ENCODE measurements around the gene F8.

The F8 gene

DNA sequence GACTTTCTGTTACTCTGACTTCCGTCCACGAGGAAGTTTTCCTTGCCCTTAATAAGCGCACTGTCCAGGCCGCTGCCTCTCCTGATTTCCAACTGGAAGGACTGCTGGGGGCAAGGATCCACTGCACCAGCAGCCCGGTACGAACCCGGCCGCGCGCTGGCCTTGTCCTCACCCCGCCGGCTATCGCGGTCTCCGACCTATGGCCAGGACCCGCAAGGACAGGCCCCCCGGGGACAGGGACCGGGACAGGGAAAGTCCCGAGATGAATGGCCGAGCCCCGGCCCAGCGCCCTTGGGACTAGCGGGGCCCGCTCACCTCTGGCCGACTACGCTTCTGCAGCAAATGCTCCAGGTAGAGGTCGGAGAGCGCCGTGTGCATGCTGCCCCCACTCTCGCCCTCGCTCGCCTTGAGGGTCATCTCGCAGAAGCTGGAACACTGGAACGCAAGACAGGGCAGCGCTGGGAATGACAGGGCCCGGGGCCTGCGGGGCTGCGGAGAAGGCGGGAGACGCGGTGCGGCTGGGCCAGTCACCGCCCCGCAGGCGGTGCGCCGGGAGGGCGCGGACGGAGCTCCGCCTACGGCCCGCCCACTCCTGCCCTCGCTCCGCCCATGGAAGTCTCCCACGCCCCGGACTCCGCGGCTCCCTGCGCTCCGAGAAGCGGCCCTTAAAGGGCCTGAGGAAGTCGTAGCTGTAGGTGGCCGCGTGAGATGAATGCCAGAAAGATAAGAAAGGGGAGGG is 217.4 kb downstream of the F8 start, which contains the start of gene MPP1 (continued):
- TF ChIP-seq, protein P1, sequence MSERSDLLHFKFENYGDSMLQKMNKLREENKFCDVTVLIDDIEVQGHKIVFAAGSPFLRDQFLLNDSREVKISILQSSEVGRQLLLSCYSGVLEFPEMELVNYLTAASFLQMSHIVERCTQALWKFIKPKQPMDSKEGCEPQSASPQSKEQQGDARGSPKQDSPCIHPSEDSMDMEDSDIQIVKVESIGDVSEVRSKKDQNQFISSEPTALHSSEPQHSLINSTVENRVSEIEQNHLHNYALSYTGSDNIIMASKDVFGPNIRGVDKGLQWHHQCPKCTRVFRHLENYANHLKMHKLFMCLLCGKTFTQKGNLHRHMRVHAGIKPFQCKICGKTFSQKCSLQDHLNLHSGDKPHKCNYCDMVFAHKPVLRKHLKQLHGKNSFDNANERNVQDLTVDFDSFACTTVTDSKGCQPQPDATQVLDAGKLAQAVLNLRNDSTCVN (tag by site-specific recombination; optimal IDR thresholded peaks at IDR 0.05) = peak; percentile 67
- peak; percentile 93 for TF ChIP-seq SP3 (tag by site-specific recombination; IDR thresholded peaks at IDR 0.05)
- peak; percentile 96 for TF ChIP-seq ZBTB20 (tag by site-specific recombination; IDR thresholded peaks at IDR 0.05)
- TF ChIP-seq ZNF335 (tag by site-specific recombination; conservative IDR thresholded peaks at IDR 0.05) = peak; percentile 58
- no peak for TF ChIP-seq ZFP69B (tag by site-specific recombination; IDR thresholded peaks at IDR 0.05)
- TF ChIP-seq, protein P2, sequence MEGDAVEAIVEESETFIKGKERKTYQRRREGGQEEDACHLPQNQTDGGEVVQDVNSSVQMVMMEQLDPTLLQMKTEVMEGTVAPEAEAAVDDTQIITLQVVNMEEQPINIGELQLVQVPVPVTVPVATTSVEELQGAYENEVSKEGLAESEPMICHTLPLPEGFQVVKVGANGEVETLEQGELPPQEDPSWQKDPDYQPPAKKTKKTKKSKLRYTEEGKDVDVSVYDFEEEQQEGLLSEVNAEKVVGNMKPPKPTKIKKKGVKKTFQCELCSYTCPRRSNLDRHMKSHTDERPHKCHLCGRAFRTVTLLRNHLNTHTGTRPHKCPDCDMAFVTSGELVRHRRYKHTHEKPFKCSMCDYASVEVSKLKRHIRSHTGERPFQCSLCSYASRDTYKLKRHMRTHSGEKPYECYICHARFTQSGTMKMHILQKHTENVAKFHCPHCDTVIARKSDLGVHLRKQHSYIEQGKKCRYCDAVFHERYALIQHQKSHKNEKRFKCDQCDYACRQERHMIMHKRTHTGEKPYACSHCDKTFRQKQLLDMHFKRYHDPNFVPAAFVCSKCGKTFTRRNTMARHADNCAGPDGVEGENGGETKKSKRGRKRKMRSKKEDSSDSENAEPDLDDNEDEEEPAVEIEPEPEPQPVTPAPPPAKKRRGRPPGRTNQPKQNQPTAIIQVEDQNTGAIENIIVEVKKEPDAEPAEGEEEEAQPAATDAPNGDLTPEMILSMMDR (tag by site-specific recombination; IDR thresholded peaks at IDR 0.05) = 0 out of 2 replicates have a peak, but pooled peaks have one; percentile 41

DNA sequence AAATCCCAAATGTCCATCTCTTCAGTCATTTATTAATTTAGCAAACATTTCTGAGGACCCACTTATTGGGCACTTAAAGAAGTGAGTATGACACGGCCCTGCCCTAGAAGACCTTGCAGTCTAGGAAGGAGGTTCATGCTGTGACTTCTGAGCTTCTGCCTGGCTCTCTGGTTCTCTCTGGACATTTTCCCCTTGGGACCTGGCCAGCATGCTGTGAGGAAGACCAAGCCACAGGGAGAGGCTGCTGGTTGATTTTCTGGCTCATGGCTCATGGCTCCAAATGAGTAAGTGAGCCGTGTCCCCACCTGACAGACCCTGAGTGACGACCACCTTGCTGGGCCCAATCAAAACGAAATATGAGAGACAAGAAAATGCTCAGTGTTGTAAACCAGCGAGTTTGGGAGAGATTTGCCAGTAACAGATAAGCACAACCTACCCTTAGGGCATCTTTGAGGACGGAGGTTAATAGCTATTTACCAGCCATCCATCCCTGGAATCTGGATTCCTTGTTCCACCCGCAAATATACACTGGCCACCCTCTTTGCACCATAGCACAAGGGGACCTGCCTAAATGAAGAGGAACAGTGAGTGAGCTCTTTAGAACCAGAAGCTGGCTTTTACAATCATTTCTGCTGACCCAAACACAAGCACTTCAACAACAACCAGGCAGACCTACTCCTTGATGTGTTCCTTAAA is 218.1 kb downstream of the F8 start:
- TF ChIP-seq ZNF843 (tag by site-specific recombination; IDR thresholded peaks at IDR 0.05) (no peak), ZBTB8A (tag by site-specific recombination; IDR thresholded peaks at IDR 0.05) (no peak), ZNF341 (tag by site-specific recombination; IDR thresholded peaks at IDR 0.05; ENCODE audit: low read depth) (no peak), ZNF394 (tag by site-specific recombination; IDR thresholded peaks at IDR 0.05; ENCODE audit: borderline replicate concordance) (no peak), ZNF426 (tag by site-specific recombination; IDR thresholded peaks at IDR 0.05) (no peak), ZBTB20 (tag by site-specific recombination; IDR thresholded peaks at IDR 0.05) (peak; percentile 84), ZNF335 (tag by site-specific recombination; conservative IDR thresholded peaks at IDR 0.05) (peak; percentile 72; the same call in 1 of the 2 replicates)
- TF ChIP-seq, protein P3, sequence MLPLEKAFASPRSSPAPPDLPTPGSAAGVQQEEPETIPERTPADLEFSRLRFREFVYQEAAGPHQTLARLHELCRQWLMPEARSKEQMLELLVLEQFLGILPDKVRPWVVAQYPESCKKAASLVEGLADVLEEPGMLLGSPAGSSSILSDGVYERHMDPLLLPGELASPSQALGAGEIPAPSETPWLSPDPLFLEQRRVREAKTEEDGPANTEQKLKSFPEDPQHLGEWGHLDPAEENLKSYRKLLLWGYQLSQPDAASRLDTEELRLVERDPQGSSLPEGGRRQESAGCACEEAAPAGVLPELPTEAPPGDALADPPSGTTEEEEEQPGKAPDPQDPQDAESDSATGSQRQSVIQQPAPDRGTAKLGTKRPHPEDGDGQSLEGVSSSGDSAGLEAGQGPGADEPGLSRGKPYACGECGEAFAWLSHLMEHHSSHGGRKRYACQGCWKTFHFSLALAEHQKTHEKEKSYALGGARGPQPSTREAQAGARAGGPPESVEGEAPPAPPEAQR (tag by site-specific recombination; IDR thresholded peaks at IDR 0.05) = no peak
- ChIA-PET POLR2A (interaction anchor here (1.3 kb wide), 1 partner anchor 41 kb away, joined by 14 read pairs; the partner anchor contains the start of gene DKC1), CTCF (interaction anchor here (0.7 to 1.0 kb wide), 2 partner anchors 19 to 56 kb away, joined by 3 read pairs; no protein-coding TSS in a partner anchor)
- H3K4me3 ChIP-seq (ENCODE audit: low read depth, low read length) = peak overlapping the region; percentile 71
- no peaks in the 10 kb centered on the region for H3K36me3 ChIP-seq (ENCODE audit: control insufficient read depth in 2 of 2, insufficient read depth in 1 of 2, low read length in 2 of 2)
- peak overlapping the region; percentile 63; the same call in 1 of the 2 replicates for H3K27ac ChIP-seq (ENCODE audit: extremely low read depth, low read depth, low read length)
- no peaks in the 10 kb centered on the region for H3K9me3 ChIP-seq (ENCODE audit: control insufficient read depth, insufficient read depth, low read depth, low read length)
- peaks cover 16% of the 10 kb centered on the region for H3K4me1 ChIP-seq (ENCODE audit: control insufficient read depth, insufficient read depth, low read length)

DNA sequence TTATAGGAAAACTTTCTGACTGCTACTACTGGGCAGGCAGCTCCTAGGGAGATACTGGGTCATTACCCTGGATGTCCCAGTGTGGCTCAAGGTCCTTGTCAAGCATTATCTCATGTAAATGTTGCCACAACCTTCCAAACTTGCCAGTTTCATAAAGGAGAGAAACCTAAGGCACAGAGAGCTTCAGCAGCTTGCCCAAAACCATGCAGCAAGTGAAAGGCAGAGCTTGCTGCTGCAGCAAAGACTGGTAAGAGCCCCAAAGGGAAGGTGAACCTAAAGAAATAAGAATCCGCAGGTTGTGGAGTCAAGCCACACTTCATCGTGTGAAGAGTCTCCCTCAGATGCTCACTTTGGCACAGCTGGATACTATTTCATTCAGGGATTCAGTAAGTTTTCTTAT is 219.6 kb downstream of the F8 start:
- CTCF ChIA-PET = interaction anchor here (0.7 kb wide), 1 partner anchor 10 kb away, joined by 3 read pairs; no protein-coding TSS in a partner anchor

More for the DNA sequence above, 219.6 kb downstream of the F8 start:
- TF ChIP-seq, protein P4, sequence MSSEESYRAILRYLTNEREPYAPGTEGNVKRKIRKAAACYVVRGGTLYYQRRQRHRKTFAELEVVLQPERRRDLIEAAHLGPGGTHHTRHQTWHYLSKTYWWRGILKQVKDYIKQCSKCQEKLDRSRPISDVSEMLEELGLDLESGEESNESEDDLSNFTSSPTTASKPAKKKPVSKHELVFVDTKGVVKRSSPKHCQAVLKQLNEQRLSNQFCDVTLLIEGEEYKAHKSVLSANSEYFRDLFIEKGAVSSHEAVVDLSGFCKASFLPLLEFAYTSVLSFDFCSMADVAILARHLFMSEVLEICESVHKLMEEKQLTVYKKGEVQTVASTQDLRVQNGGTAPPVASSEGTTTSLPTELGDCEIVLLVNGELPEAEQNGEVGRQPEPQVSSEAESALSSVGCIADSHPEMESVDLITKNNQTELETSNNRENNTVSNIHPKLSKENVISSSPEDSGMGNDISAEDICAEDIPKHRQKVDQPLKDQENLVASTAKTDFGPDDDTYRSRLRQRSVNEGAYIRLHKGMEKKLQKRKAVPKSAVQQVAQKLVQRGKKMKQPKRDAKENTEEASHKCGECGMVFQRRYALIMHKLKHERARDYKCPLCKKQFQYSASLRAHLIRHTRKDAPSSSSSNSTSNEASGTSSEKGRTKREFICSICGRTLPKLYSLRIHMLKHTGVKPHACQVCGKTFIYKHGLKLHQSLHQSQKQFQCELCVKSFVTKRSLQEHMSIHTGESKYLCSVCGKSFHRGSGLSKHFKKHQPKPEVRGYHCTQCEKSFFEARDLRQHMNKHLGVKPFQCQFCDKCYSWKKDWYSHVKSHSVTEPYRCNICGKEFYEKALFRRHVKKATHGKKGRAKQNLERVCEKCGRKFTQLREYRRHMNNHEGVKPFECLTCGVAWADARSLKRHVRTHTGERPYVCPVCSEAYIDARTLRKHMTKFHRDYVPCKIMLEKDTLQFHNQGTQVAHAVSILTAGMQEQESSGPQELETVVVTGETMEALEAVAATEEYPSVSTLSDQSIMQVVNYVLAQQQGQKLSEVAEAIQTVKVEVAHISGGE (tag by site-specific recombination; conservative IDR thresholded peaks at IDR 0.05; ENCODE audit: low read depth) = no peak
- peak; percentile 64 for TF ChIP-seq SCRT2 (tag by site-specific recombination; IDR thresholded peaks at IDR 0.05)
- no peak for TF ChIP-seq MZF1 (tag by site-specific recombination; IDR thresholded peaks at IDR 0.05; ENCODE audit: borderline replicate concordance)
- no peak for TF ChIP-seq ZNF707 (tag by site-specific recombination; IDR thresholded peaks at IDR 0.05)
- no peak for TF ChIP-seq SP2 (tag by site-specific recombination; IDR thresholded peaks at IDR 0.05)
- TF ChIP-seq ZSCAN23 (tag by site-specific recombination; IDR thresholded peaks at IDR 0.05) = no peak
- no peak for TF ChIP-seq ZNF521 (tag by site-specific recombination; IDR thresholded peaks at IDR 0.05)
- no peak for TF ChIP-seq ZNF658 (tag by site-specific recombination; IDR thresholded peaks at IDR 0.05)
- TF ChIP-seq ZNF600 (tag by site-specific recombination; IDR thresholded peaks at IDR 0.05) = peak; percentile 58
- TF ChIP-seq ZBTB8A (tag by site-specific recombination; IDR thresholded peaks at IDR 0.05) = no peak
- TF ChIP-seq KLF10 (tag by site-specific recombination; IDR thresholded peaks at IDR 0.05) = no peak
- no peaks in the 10 kb centered on the region for H3K9me3 ChIP-seq (ENCODE audit: control insufficient read depth, insufficient read depth, low read depth, low read length)
- H3K36me3 ChIP-seq (ENCODE audit: control insufficient read depth in 2 of 2, insufficient read depth in 1 of 2, low read length in 2 of 2) = no peaks in the 10 kb centered on the region
- no peak overlapping the region for H3K27ac ChIP-seq (ENCODE audit: extremely low read depth, low read depth, low read length)
- H3K4me1 ChIP-seq (ENCODE audit: control insufficient read depth, insufficient read depth, low read length) = peaks cover 18% of the 10 kb centered on the region
- H3K4me3 ChIP-seq (ENCODE audit: low read depth, low read length) = no peak overlapping the region
- POLR2A ChIA-PET = no interaction called here

All from HEK293 (cell line).